Measurements from ENCODE around the gene TTC1.
A peak's percentile ranks its signal among the peaks of the same experiment; 100 is the strongest.
"Not testable (repeated sequence)": the region's sequence is repeated elsewhere in the genome, so short reads cannot be mapped to it uniquely, and the experiment has no call there.

The TTC1 gene

GRCh38 chr5:160008877-160009590 is at the start of gene TTC1:
Gene TTC1, plus strand, starts transcription at chr5:160009139. Its CDS starts 1,390 bp downstream, at chr5:160010529.
- no peaks in the 10 kb centered on the region for H3K27me3 ChIP-seq (ENCODE audit: insufficient read depth, insufficient read length)
- peak; percentile 96 for DNase-seq (ENCODE audit: low read depth, low spot score)
- peak within 1 kb of the TSS; percentile 91 for H3K4me3 ChIP-seq (ENCODE audit: insufficient read length, low read depth)
- TF ChIP-seq YY1 (IDR thresholded peaks at IDR 0.05; ENCODE audit: insufficient read depth, insufficient read length) (peak; percentile 90), ZNF274 (IDR thresholded peaks at IDR 0.05; ENCODE audit: low read depth, low read length) (no peak), SUZ12 (IDR thresholded peaks at IDR 0.05; ENCODE audit: extremely low read depth, insufficient read depth, insufficient read length) (no peak)
- no peaks in the 10 kb centered on the region for H3K9me3 ChIP-seq (ENCODE audit: insufficient read depth, low read length)
- H3K36me3 ChIP-seq (ENCODE audit: insufficient read depth, insufficient read length, low read length), result peaks cover 33% of the 10 kb centered on the region
- peak within 1 kb of the TSS; percentile 92 for H3K9ac ChIP-seq (ENCODE audit: insufficient read length, low read depth)
- no peaks in the 10 kb centered on the region for H3K4me1 ChIP-seq (ENCODE audit: insufficient read depth, insufficient read length)

DNA sequence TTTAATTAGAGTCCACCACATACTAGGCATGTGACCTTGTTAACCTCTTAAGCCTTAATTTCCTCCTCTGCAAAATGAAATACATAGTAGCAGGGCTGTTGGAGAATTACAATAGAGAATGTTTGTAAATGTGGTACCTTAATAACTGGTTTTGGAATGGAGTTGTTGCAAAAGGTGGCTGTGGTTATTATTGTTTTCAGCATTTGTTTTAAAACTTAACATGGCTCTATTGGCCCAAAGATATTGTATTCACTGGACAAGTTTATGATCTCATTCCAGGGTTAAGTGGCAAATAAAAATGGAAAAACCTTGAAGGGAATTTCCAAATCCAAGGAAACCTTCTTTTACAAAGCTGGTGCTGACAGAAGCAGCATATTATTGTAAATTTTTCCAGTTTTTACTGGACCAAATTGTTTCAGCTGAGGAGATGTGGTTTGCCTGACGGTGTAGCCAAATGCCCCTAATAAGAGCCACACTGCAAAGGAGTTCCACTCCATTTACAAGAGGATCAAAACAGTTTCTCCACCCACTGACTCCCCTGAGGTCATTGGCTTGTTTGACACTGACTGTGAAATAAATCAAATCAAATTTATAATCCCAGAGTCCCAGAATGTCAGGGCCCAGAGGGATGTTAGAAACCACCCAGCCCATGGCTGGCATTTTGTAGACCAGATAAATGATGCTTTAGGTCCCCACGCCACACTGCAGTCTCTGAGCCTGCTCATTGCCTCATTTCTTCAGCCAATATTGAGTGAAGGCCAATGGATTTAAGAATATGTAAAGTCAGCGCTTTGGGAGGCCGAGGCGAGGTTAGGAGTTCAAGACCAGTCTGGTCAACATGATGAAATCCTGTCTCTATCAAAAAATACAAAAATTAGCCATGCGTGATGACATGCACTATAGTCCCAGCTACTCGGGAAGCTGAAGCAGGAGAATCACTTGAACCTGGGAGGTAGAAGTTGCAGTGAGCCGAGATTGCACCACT is 47.5 kb upstream of the TTC1 start:
- no peaks in the 10 kb centered on the region for H3K36me3 ChIP-seq (ENCODE audit: insufficient read depth, insufficient read length, low read length)
- no peak for DNase-seq (ENCODE audit: low read depth, low spot score)
- TF ChIP-seq YY1 (IDR thresholded peaks at IDR 0.05; ENCODE audit: insufficient read depth, insufficient read length) (no peak), ZNF274 (IDR thresholded peaks at IDR 0.05; ENCODE audit: low read depth, low read length) (no peak), SUZ12 (IDR thresholded peaks at IDR 0.05; ENCODE audit: extremely low read depth, insufficient read depth, insufficient read length) (no peak)
- no peak overlapping the region for H3K4me3 ChIP-seq (ENCODE audit: insufficient read length, low read depth)
- no peaks in the 10 kb centered on the region for H3K9me3 ChIP-seq (ENCODE audit: insufficient read depth, low read length)
- H3K9ac ChIP-seq (ENCODE audit: insufficient read length, low read depth), result no peak overlapping the region
- no peaks in the 10 kb centered on the region for H3K27me3 ChIP-seq (ENCODE audit: insufficient read depth, insufficient read length)
- H3K4me1 ChIP-seq (ENCODE audit: insufficient read depth, insufficient read length), result no peaks in the 10 kb centered on the region

GRCh38 chr5:159962214-159962613 is 46.7 kb upstream of the TTC1 start:
- H3K36me3 ChIP-seq (ENCODE audit: insufficient read depth, insufficient read length, low read length), result no peaks in the 10 kb centered on the region
- no peak overlapping the region for H3K9ac ChIP-seq (ENCODE audit: insufficient read length, low read depth)
- no peaks in the 10 kb centered on the region for H3K27me3 ChIP-seq (ENCODE audit: insufficient read depth, insufficient read length)
- no peak for TF ChIP-seq ZNF274 (IDR thresholded peaks at IDR 0.05; ENCODE audit: low read depth, low read length)
- TF ChIP-seq SUZ12 (IDR thresholded peaks at IDR 0.05; ENCODE audit: extremely low read depth, insufficient read depth, insufficient read length), result no peak
- no peak for TF ChIP-seq YY1 (IDR thresholded peaks at IDR 0.05; ENCODE audit: insufficient read depth, insufficient read length)
- H3K4me3 ChIP-seq (ENCODE audit: insufficient read length, low read depth), result no peak overlapping the region
- H3K9me3 ChIP-seq (ENCODE audit: insufficient read depth, low read length), result no peaks in the 10 kb centered on the region
- no peaks in the 10 kb centered on the region for H3K4me1 ChIP-seq (ENCODE audit: insufficient read depth, insufficient read length)
- DNase-seq (ENCODE audit: low read depth, low spot score), result no peak

GRCh38 chr5:159963935-159964334 is 45.0 kb upstream of the TTC1 start:
- H3K9me3 ChIP-seq (ENCODE audit: insufficient read depth, low read length), result no peaks in the 10 kb centered on the region
- no peaks in the 10 kb centered on the region for H3K36me3 ChIP-seq (ENCODE audit: insufficient read depth, insufficient read length, low read length)
- no peak overlapping the region for H3K9ac ChIP-seq (ENCODE audit: insufficient read length, low read depth)
- H3K27me3 ChIP-seq (ENCODE audit: insufficient read depth, insufficient read length), result peaks cover under 1% of the 10 kb centered on the region
- no peak overlapping the region for H3K4me3 ChIP-seq (ENCODE audit: insufficient read length, low read depth)
- no peak for DNase-seq (ENCODE audit: low read depth, low spot score)
- TF ChIP-seq ZNF274 (IDR thresholded peaks at IDR 0.05; ENCODE audit: low read depth, low read length) (no peak), SUZ12 (IDR thresholded peaks at IDR 0.05; ENCODE audit: extremely low read depth, insufficient read depth, insufficient read length) (no peak), YY1 (IDR thresholded peaks at IDR 0.05; ENCODE audit: insufficient read depth, insufficient read length) (no peak)
- H3K4me1 ChIP-seq (ENCODE audit: insufficient read depth, insufficient read length), result no peaks in the 10 kb centered on the region

- TF ChIP-seq ZNF274 (IDR thresholded peaks at IDR 0.05; ENCODE audit: low read depth, low read length), result no peak
- no peak for TF ChIP-seq YY1 (IDR thresholded peaks at IDR 0.05; ENCODE audit: insufficient read depth, insufficient read length)
- peak; percentile 36 for DNase-seq (ENCODE audit: low read depth, low spot score)
- Histone ChIP-seq H3K4me1 (ENCODE audit: insufficient read depth, insufficient read length) (no peaks in the 10 kb centered on the region), H3K4me3 (ENCODE audit: insufficient read length, low read depth) (no peak overlapping the region), H3K36me3 (ENCODE audit: insufficient read depth, insufficient read length, low read length) (no peaks in the 10 kb centered on the region), H3K9ac (ENCODE audit: insufficient read length, low read depth) (no peak overlapping the region), H3K9me3 (ENCODE audit: insufficient read depth, low read length) (no peaks in the 10 kb centered on the region), H3K27me3 (ENCODE audit: insufficient read depth, insufficient read length) (peaks cover 7% of the 10 kb centered on the region)
These were observed 43.7 kb upstream of the TTC1 start for GRCh38 chr5:159965031-159965837.

DNA sequence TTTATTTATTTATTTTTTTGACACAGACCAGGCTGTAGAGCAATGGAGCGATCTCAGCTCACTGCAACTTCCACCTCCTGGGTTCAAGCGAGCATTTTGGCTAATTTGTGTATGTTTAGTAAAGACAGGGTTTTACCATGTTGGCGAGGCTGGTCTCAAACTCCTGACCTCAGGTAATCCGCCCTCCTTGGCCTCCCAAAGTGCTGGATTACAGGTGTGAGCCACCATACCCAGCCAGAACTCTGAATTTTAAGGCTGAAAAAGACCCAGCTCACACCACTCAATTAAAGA is 43.2 kb upstream of the TTC1 start:
- not testable (repeated sequence) for H3K9me3 ChIP-seq (ENCODE audit: insufficient read depth, low read length); H3K4me3 ChIP-seq (ENCODE audit: insufficient read length, low read depth); H3K9ac ChIP-seq (ENCODE audit: insufficient read length, low read depth); H3K36me3 ChIP-seq (ENCODE audit: insufficient read depth, insufficient read length, low read length); DNase-seq (ENCODE audit: low read depth, low spot score); H3K4me1 ChIP-seq (ENCODE audit: insufficient read depth, insufficient read length)
- peaks cover 12% of the 10 kb centered on the region for H3K27me3 ChIP-seq (ENCODE audit: insufficient read depth, insufficient read length)

DNA sequence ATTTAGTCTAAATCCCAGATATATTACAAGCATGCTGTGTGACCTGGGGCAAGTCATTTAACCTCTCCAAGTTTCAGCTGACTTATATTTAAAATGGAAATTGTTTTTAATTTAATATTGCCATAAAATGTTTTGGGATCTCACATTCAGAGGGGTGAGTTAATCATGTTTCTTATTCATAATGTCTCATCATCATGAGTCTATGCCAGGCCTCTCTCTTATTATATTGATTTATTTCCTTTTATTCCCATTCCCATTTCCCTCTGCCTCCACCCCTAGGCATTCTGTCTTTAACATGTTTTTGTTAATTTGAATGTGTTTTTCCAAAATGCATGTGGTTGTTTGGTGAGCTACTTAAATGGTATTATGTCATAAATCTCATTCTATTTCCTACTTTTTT is 39.0 kb upstream of the TTC1 start:
- peaks cover 45% of the 10 kb centered on the region for H3K27me3 ChIP-seq (ENCODE audit: insufficient read depth, insufficient read length)
- no peak for DNase-seq (ENCODE audit: low read depth, low spot score)
- H3K9me3 ChIP-seq (ENCODE audit: insufficient read depth, low read length), result no peaks in the 10 kb centered on the region
- no peak overlapping the region for H3K4me3 ChIP-seq (ENCODE audit: insufficient read length, low read depth)
- H3K9ac ChIP-seq (ENCODE audit: insufficient read length, low read depth), result no peak overlapping the region
- TF ChIP-seq YY1 (IDR thresholded peaks at IDR 0.05; ENCODE audit: insufficient read depth, insufficient read length) (no peak), SUZ12 (IDR thresholded peaks at IDR 0.05; ENCODE audit: extremely low read depth, insufficient read depth, insufficient read length) (no peak), ZNF274 (IDR thresholded peaks at IDR 0.05; ENCODE audit: low read depth, low read length) (no peak)
- no peaks in the 10 kb centered on the region for H3K36me3 ChIP-seq (ENCODE audit: insufficient read depth, insufficient read length, low read length)
- no peaks in the 10 kb centered on the region for H3K4me1 ChIP-seq (ENCODE audit: insufficient read depth, insufficient read length)

All from NT2/D1 (cell line).